Measurements from ENCODE around the gene MAP3K7. TPM values are rescaled to one million over a fixed set of nuclear protein-coding genes. Genes with fewer than 3 reads are reported as not detected.

MAP3K7 gene
- total RNA-seq, 1 experiment from 2014 or later, result 17.1 TPM

DNA sequence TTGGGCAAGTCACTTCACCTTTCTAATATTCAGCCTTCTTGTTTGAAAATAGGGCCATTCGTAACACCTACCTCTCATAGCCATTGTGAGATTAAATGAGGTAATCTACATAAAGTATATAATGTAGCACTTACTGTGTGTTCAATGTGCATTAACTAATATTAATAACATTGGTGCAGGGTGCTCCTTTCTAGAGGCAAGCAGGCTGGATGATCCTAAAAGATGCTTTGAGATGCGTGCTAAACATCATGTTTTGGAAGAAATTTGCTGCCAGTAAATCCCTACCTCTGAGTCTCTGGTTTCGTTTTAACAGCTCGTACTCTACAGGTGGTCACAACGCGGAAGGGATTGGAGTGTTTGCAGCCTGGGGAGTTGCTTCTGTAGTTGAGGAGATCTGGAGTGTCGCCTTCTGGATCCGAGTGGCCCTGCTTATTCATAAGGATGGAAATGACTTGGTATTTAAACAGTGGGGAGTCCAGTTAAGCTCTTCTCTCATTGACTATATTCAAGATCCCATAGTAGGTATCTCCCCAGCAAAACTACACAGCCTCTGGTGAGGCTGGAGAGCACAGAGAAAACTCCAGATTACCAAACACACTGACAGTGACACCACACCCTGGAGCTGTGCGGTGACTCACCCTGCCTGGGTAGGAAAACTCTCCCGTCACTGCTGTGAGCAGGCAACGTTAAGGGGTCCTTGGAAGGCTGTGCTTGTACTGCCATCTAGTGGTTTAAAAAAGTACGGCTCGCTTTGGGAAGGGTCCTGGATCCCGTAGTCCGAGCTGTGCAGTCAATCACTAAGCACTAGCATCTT, 107.9 kb downstream of the MAP3K7 start:
- Histone ChIP-seq H4K20me1 (ENCODE audit: low read length) (no peaks in the 10 kb centered on the region), H3K36me3 (ENCODE audit: low read depth, low read length) (no peaks in the 10 kb centered on the region), H3K9me2 (replicated peaks; ENCODE audit: low read length) (no peaks in the 10 kb centered on the region), H3K27ac (ENCODE audit: low read length) (peak overlapping the region; percentile 48), H3K27me3 (ENCODE audit: low read length) (no peaks in the 10 kb centered on the region), H3K9me3 (ENCODE audit: low read length) (no peaks in the 10 kb centered on the region), H3F3A (ENCODE audit: low read length, unreplicated experiment) (no peaks in the 10 kb centered on the region), H3K4me2 (ENCODE audit: low read length) (peak overlapping the region; percentile 61), H3K79me2 (ENCODE audit: low read length) (no peaks in the 10 kb centered on the region), H2AFZ (ENCODE audit: low read length) (peak overlapping the region; percentile 47; the same call in 1 of the 2 replicates), H3K4me3 (ENCODE audit: low read length) (no peak overlapping the region), H3K9ac (ENCODE audit: low read length) (no peak overlapping the region), H3K4me1 (ENCODE audit: insufficient read depth, low read length) (peaks cover 13% of the 10 kb centered on the region)
- BruUV-seq (replicated peaks), result no TSS peak
- POLR2A ChIA-PET (ENCODE audit: unreplicated experiment), result no interaction called here
- ATAC-seq (peak; percentile 99), DNase-seq (peak; percentile 94)
- intact Hi-C loops (cut with micrococcal nuclease), result loop anchor here (1.0 to 5.0 kb wide), 7 partner anchors 73 to 539 kb away; partner anchors contain the start of gene BACH2
- CTCF ChIA-PET, result interaction anchor here (0.6 to 1.3 kb wide), 5 partner anchors 501 to 686 kb away, joined by 3 to 25 read pairs (median 3); no protein-coding TSS in a partner anchor
- TF ChIP-seq, protein P1, sequence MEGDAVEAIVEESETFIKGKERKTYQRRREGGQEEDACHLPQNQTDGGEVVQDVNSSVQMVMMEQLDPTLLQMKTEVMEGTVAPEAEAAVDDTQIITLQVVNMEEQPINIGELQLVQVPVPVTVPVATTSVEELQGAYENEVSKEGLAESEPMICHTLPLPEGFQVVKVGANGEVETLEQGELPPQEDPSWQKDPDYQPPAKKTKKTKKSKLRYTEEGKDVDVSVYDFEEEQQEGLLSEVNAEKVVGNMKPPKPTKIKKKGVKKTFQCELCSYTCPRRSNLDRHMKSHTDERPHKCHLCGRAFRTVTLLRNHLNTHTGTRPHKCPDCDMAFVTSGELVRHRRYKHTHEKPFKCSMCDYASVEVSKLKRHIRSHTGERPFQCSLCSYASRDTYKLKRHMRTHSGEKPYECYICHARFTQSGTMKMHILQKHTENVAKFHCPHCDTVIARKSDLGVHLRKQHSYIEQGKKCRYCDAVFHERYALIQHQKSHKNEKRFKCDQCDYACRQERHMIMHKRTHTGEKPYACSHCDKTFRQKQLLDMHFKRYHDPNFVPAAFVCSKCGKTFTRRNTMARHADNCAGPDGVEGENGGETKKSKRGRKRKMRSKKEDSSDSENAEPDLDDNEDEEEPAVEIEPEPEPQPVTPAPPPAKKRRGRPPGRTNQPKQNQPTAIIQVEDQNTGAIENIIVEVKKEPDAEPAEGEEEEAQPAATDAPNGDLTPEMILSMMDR (conservative IDR thresholded peaks at IDR 0.05; ENCODE audit: low read depth, low read length), result peak; percentile 82
- no peak for TF ChIP-seq EZH2 (IDR thresholded peaks at IDR 0.05; ENCODE audit: low read length, unreplicated experiment)

DNA sequence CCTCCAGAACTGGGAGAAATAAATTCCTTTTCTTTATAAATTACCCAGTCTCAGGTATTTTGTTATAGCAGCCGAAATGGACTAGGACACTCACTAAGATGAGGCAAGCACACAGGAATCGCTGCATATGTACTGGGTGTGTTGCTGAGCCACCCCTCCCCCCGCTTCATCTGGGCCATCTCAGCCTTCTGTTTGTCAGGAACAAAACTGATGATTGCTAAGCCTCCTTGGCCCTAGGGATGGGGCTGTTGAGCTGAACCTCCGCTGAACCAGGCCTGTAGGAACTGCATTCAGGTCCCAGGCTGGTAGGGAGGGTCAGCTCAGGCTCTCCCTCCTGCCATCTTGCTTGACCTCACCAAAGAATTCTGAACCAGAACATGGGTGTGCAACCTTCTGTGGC, 108.6 kb downstream of the MAP3K7 start:
- BruUV-seq (replicated peaks), result no TSS peak
- Histone ChIP-seq H3K27me3 (ENCODE audit: low read length) (no peaks in the 10 kb centered on the region), H3K27ac (ENCODE audit: low read length) (no peak overlapping the region), H3K9ac (ENCODE audit: low read length) (no peak overlapping the region), H3K36me3 (ENCODE audit: low read depth, low read length) (no peaks in the 10 kb centered on the region), H2AFZ (ENCODE audit: low read length) (no peak overlapping the region), H3K9me3 (ENCODE audit: low read length) (no peaks in the 10 kb centered on the region), H3K4me3 (ENCODE audit: low read length) (no peak overlapping the region), H3K79me2 (ENCODE audit: low read length) (no peaks in the 10 kb centered on the region), H3K4me2 (ENCODE audit: low read length) (no peak overlapping the region), H3K9me2 (replicated peaks; ENCODE audit: low read length) (no peaks in the 10 kb centered on the region), H3F3A (ENCODE audit: low read length, unreplicated experiment) (no peaks in the 10 kb centered on the region), H4K20me1 (ENCODE audit: low read length) (no peaks in the 10 kb centered on the region), H3K4me1 (ENCODE audit: insufficient read depth, low read length) (peaks cover 19% of the 10 kb centered on the region)
- ATAC-seq (no peak), DNase-seq (no peak)
- ChIA-PET POLR2A (ENCODE audit: unreplicated experiment) (no interaction called here), CTCF (no interaction called here)
- intact Hi-C loops (cut with micrococcal nuclease), result loop anchor here (2.0 to 5.0 kb wide), 3 partner anchors 85 to 261 kb away; partner anchors contain the start of gene BACH2
- TF ChIP-seq EZH2phosphoT487 (IDR thresholded peaks at IDR 0.05; ENCODE audit: borderline replicate concordance, low read length) (no peak), EZH2 (IDR thresholded peaks at IDR 0.05; ENCODE audit: low read length, unreplicated experiment) (no peak)
- TF ChIP-seq, protein P1 (conservative IDR thresholded peaks at IDR 0.05; ENCODE audit: low read depth, low read length), result no peak

DNA sequence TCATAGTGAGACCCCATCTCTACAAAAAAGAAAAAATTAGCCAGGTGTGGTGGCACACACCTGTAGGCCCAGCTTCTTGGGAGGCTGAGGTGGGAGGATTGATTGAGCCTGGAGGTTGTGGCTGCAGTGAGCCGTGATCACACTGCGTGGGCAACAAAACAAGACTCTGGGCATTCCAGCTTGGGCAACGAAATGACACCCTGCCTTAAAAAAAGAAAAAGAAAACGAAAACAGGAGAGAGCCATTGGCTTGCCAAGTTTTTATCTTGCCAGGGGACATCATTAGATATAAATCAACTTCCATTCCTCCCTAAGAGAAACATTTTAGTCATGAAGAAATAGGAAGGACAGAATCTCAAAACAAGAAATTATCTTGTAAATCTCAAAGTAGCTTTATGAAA, 109.5 kb downstream of the MAP3K7 start:
- ATAC-seq (no peak), DNase-seq (no peak)
- peaks cover 19% of the 10 kb centered on the region for H3K4me1 ChIP-seq (ENCODE audit: insufficient read depth, low read length)
- H3K36me3 ChIP-seq (ENCODE audit: low read depth, low read length), result no peaks in the 10 kb centered on the region
- no peaks in the 10 kb centered on the region for H3K9me2 ChIP-seq (replicated peaks; ENCODE audit: low read length)
- H3K4me2 ChIP-seq (ENCODE audit: low read length), result no peak overlapping the region
- H3K9me3 ChIP-seq (ENCODE audit: low read length), result no peaks in the 10 kb centered on the region
- no peaks in the 10 kb centered on the region for H4K20me1 ChIP-seq (ENCODE audit: low read length)
- intact Hi-C loops (cut with micrococcal nuclease), result loop anchor here (5.0 kb wide), 1 partner anchor 260 kb away; no protein-coding TSS in a partner anchor
- no peak overlapping the region for H3K9ac ChIP-seq (ENCODE audit: low read length)
- no TSS peak for BruUV-seq (replicated peaks)
- no peaks in the 10 kb centered on the region for H3F3A ChIP-seq (ENCODE audit: low read length, unreplicated experiment)
- TF ChIP-seq EZH2 (IDR thresholded peaks at IDR 0.05; ENCODE audit: low read length, unreplicated experiment) (no peak), EZH2phosphoT487 (IDR thresholded peaks at IDR 0.05; ENCODE audit: borderline replicate concordance, low read length) (no peak)
- TF ChIP-seq, protein P1 (conservative IDR thresholded peaks at IDR 0.05; ENCODE audit: low read depth, low read length), result no peak
- H2AFZ ChIP-seq (ENCODE audit: low read length), result no peak overlapping the region
- H3K27me3 ChIP-seq (ENCODE audit: low read length), result no peaks in the 10 kb centered on the region
- H3K4me3 ChIP-seq (ENCODE audit: low read length), result no peak overlapping the region
- CTCF ChIA-PET, result no interaction called here
- no peak overlapping the region for H3K27ac ChIP-seq (ENCODE audit: low read length)
- H3K79me2 ChIP-seq (ENCODE audit: low read length), result no peaks in the 10 kb centered on the region
- POLR2A ChIA-PET (ENCODE audit: unreplicated experiment), result no interaction called here
